ENCODE measurements around the gene PLCD4.

PLCD4 gene

DNA sequence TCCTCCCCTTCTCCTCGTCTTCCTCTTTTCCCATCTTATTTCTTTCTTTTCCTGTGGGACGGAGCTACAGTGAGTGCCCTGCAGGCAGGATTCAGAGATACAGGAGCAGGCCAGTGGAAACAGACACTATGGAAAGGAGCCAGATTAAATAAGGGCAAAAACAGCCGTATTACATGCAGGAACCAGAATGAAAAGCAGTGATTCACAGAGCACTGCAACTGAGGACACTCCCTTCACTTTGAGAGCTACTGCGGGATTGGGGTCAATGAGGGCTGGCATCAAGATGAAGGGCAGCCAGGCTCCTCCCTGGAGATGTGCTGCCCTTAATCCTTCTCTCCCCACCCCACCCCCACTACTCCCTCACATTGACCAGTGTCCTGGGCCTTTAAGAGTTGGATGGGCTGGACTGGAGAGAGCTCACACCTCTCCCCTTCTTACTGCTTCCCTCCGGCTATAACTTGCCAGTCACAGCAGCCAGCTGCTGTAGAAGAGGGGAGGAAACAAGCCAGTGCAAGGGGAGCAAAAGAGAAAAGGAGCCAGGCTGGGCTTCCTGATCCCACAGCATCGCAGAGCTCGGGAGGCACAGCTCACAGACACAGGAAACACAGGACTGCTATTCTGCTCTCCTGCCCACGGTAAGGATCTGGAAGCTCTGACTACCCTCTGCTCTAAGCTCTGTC lies at the start of gene PLCD4:
PLCD4 (plus strand) TSS at position 464 of the 680 bp plus-strand sequence. CDS start 7,841 bp downstream, outside the sequence.
- DNase-seq: no peak

DNA sequence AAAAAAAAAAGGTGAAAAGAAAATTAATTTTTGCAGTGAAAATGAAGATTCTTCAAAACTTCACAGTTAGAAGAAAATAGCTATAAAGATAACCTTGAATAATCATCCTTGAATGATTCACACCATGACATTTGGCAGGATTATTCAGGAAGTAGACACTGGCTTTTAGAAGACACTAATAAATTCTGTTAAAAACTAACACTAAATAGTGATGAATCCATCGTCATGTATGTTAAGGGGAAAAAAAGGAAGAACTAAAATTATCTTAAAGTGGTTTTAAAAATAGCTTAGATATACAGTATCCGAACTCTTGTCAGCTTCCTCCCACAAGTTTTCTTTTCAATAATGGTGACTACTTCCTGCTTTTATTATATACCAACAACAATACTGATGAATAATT lies 49.8 kb upstream of the PLCD4 start:
- DNase-seq: no peak

DNA sequence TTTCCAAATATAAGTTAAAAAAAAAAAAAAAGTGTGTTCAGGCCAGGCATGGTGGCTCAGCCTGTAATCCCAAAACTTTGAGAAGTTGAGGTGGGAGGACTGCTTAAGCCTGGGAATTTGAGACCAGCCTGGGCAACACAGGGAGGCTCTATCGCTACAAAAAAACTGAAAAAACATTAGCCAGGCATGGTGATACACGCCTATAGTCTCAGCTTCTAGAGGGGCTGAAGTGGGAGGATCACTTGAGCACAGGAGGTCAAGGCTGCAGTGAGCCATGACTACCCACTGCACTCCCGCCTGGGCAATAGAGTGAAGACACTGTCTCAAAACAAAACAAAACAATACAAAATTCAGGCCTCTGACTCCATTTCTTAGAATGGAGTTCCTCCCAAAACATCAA lies 48.7 kb upstream of the PLCD4 start:
- no peak for DNase-seq

DNA sequence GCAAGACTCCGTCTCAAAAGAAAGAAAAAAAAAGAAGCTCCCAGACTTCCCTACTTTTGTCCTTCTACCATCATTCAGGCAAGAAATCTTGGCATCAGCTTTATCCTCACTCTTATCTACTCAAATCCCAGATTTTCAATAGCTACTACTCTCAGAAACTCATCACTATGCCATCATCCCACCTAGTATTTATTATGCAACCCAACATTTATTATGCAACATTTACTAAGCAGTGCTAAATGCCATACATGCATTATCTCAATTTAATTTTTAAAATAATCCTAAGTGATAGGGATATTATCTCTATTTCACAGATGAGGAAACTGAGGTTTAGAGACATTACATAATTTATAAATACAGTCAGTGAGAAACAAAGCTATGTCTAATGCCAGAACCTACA lies 43.6 kb upstream of the PLCD4 start:
- DNase-seq: no peak

DNA sequence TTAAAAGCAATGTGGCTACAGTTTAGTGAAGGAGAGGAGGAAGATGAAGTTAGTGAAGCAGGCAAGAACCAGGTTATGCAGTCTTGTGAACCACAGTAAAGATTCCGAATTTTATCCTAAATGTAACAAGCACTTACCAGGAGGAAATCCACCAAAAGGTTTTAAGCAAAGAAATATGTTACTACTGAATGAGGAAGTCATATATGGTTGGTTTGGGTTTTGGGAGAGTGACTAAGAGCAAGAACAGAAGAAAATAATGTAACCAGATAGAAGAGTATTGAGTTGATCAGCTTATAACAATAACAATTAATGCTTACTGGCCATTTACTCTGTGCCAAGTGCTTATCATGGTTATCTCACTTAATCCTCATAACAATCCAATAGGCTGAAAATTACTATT lies 41.4 kb upstream of the PLCD4 start:
- no peak for DNase-seq

DNA sequence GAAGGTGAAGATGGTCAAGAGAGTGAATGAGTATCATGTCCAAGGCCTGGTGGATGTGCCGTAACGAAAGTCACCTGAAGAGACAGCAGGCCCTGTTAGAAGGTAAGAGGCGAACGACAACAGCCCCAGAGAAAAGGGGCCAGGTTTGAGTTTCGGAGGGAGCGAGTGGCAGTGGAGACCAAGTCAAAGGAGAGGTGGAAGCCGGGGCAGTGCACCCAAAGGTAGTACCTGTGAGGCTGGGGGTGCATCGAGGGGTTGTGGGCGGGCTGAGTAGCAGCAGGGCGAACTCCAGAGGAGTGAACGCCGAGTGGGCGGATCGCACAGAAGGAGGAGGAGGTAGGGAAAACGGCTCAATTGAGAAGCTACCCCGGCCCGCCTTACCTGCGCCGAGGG lies 39.9 kb upstream of the PLCD4 start:
- DNase-seq: no peak

DNA sequence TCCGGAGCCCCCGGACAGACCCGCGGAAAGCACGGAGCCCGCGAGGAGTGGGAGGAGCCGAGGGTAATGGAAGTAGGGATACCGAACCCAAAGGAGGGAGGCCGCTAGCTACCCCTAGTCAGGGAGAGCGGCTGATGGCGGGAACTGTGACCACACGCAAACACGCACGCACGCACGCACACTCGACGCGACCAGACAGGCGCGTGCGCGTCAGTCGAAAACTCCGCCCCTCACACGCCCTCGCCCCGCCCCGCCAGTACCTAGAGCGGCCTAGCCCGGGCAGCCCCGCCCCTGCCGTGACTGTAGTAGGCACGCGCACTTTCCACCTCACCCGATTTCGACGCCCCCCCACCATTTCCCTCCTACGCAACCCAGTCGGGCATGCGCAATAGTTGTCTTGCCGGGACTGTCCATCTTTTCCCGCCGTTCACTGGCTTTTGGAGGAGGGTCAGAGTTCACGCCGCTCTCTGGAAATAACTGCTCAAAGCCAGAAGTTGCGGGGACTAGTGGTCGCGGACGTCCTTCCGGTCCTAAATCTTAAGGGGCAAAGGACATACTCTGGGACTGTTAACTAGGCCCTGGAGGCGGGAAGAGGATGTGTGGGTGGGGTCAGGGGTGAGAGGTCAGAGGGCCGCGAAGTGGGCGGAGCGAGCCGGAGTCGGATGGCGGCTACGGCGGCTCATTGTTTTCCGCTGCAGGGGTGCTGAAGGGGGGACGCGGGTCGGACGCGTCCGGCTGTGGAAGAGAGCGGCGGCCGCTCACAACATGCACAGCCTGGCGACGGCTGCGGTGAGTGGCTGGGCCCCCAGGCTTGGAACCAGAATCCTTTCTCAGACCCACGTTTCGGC lies 39.3 kb upstream of the PLCD4 start, which contains the start of the genes CNOT9 and USP37:
CNOT9 (plus strand) TSS at position 650 of the 848 bp plus-strand sequence; CDS start at position 766, 116 bp downstream.
USP37 (minus strand) TSS at position 162 of the 848 bp plus-strand sequence. CDS start 9,698 bp downstream, outside the sequence.
- peak; percentile 100 for DNase-seq

DNA sequence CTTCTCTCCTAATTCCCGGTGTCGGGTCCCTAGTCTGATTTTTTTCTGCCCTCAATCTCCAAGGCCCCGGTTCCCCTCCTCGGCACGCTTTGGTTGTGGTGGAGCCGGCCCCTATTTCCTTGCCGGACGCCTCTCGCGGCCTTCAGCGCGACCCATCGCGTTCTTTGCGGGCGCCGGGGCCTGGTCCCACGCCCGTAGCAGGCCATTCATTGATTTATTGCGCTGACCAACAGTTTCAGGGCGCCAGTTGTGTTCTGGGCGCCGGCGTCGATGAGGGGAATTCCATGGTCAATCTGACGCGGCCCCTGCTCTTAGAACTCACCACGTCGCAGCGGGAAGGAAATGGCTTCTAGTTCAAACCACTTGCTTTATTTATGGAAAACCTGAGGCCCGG lies 38.7 kb upstream of the PLCD4 start:
- peak; percentile 56 for DNase-seq

DNA sequence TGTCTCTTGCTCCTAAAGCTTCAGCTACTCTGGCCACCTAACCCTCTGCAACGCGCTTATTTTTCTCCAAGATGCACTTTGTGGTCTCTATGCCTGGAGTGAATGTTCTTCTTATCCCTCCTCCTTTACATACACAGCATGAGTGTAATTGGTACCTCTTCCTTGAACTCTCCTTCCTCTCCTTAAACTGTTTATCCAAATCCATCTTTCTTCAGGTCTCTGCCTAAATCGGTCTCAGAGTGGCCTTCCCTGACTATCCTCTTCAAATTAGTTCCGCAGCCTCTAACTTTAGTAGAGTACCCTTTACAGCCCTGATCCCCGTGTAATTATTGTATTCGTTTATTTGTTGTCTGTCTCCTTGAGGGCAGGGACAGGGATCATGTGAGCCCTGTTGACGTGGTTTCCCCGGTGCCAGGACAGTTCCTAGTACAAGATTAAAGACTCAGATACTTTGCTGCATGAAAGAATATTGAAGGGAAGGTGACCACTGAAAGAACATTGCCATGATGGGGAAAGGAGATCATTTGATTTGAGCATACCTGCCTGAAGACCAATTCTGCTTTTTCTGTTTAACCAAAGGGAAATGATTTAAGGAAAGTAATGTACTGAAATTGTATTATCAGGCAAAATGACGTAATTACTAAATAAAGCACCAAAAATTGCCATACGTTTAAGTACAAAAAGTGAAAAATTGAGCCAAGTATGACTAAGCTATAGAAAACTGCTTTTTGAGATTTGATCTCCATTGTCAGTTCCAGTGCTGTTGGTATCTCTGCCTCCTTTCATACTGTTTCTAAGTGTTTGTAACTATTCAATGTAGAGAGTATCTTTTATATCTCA lies 37.8 kb upstream of the PLCD4 start:
- no peak for DNase-seq

DNA sequence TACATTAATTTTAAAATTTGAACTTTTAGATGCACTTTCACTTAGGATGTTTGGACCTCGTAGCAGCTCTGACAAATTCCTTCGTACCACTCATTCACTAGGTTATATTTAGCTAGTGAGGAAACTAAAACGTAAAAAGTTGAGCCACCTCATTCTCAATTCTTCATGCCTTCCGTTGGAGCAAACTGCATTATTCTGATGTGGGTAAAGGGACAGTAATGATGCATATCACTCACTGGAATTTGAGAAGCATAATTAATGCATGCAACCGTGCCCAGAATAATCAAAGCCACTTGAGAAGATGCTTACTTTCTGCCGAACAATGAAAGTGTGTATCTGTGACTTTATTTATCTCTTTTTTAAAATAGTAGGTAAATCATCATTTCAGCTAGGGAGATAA lies 36.8 kb upstream of the PLCD4 start:
- DNase-seq: no peak

DNA sequence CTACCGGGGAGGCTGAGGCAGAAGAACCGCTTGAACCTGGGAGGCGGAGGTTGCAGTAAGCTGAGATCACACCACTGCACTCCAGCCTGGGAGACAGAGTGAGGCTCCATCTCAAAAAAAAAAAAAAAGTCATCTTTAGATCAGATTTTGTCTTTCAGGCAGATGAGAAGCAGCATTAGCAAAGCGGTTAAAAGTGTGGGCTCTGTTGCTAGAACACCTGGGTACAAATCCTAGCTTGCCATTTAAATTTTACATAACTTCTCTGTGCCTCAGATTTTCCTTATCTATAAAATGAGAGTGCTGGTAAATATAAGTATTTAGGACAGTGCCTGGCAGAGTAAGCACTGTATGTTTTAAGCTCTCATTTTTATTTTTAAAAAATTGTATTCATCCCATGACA lies 30.8 kb upstream of the PLCD4 start:
- no peak for DNase-seq

DNA sequence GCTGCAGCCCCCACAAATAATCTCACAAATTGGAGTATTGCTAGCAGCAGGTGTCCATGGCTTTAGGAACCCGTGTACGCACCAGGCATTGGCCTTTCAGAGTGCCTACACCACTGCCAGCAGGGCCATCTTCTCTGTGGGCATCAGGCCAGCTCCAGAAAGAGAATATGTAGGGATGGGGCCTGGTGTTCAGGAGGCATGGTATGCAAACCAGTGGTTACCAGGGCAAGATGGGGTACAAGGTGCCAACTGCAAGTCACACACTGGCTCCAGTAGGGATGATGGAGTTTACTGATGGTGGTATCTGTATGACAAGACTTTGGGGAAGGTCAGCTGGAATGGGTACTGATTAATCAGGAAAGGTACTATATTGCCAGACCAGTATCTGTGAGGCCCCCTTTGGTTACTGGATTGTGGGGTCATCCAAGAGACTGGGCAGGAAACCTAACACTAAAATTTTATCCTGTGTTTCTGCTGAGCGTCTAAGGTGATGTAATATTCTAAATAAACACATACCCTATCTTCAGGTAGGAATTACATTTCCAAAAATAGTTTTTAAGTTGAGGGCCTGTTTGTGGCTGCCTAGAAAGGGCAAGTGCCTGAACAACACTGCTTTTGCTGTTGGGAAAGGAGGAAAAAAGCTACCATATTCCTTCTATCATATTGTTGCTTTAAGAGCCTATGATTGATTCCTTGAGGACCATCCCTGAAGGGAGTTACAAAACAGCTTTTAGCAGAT lies 30.0 kb upstream of the PLCD4 start:
- DNase-seq: no peak

DNA sequence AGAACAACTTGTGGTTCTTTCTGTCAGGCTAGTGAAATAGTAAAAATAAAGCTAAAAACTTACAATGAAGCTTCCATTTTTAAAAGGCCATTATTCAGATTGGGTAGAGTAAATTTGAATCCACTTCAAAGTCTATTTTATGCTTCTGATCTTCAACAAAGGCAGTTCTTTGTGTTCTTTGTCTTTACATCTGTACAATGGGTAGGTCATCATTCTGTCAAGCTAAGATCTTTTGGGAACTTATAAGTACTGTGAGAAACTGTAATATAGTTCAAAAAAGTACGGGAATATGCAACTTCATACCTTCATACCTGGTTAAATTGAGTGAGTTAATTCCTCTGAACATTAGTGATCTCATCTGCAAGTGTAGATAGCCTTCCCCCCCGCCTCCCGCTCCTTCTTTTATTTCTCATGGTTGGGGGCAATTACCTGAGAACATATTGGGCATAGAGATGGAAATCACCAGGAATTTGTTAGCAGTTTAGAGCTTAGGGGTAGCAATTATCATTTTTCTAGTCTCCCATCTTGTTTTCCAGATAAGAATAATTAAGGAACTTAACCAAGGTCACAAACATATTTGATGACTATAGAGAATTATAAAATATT lies 29.3 kb upstream of the PLCD4 start:
- no peak for DNase-seq

DNA sequence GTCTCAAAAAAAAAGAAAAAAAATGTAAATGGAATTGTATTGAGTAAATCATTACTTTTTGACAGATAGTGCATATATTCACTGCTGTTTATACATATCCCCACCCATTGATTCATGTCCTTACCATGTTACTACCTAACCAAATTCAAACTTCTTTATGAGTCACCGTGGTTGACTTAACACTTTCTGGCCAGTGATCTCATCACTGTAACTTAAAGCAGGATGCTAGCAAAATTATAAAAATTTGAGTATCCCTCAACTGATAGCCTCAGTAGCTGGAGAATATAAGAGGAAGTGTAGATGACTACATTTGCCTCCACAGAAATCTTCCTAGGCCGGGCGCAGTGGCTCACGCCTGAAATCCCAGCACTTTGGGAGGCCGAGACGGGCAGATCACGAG lies 25.6 kb upstream of the PLCD4 start:
- DNase-seq: no peak

DNA sequence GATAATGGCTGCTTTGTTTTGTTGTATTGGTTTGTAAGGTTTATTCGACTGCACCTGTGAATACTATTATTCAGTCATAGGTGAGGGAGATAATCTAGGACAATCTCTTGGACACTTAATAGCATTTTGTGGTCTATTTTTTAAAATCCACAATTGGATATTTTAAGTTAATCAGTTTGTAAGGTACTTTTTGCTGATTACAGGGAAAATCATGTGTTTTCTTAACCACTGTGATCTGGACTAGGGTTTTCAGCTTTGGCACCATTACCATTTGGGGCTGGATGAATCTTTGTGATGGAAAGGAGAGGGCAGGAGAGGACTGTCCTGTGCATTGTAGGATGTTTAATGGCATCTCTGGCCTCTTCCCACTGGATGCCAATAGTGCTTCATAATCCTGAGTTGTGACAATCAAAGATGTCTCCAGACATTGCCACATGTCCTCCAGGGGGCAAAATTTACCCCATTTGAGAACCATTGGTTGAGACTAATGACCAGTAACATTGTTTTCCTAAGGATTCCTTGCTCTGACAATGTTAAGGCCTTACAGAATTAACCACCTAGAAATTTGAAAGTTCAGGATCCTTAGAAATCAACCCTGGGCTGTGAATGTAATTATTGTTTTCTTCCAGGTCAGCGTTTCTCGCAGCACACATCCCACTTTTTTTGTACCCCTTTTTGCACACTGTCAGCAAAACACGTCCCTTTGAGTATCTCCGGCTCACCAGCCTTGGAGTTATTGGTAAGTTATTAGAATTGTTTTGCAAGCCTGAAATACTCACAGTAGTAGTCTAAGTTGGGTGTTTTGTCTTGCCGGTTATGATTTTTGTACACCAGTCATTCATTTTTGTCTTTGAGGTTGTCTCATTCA lies 23.5 kb upstream of the PLCD4 start:
- no peak for DNase-seq

DNA sequence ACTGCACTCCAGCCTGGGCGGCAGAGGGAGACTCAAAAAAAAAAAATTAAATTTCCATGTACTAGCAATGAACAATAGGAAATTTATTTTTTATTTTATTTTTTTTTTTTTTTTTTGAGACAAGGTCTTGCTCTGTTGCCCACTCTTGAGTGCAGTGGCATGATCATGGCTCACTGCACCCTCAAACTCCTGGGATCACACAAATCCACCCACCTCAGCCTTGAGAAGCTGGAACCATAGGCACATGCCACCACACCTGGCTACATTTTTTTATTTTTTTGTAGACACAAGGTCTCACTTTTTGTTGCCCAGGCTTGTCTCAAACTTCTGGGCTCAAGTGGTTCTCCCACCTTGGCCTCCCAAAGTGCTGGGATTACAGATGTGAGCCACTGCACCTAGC lies 22.2 kb upstream of the PLCD4 start:
- DNase-seq: no peak

DNA sequence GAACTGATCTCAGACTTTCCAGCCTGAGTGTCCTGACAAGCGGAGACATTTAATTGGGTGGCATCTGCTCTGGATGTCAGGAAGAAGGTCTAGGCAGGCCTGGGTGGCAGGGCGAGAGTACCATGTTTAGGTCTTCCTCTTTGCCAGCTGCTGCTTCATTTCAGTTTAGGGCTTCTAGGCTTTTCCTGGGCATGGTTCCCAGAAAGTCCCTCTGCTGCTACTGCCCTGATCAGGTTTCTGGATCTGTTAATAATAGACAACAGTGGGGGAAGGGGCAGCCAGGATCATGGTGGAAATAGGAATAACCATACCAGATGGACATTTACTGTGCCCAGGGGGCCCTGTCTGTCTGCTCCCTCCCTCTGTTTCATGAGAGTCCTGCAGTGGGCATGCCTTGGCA lies 2.3 kb upstream of the PLCD4 start:
- no peak for DNase-seq

DNA sequence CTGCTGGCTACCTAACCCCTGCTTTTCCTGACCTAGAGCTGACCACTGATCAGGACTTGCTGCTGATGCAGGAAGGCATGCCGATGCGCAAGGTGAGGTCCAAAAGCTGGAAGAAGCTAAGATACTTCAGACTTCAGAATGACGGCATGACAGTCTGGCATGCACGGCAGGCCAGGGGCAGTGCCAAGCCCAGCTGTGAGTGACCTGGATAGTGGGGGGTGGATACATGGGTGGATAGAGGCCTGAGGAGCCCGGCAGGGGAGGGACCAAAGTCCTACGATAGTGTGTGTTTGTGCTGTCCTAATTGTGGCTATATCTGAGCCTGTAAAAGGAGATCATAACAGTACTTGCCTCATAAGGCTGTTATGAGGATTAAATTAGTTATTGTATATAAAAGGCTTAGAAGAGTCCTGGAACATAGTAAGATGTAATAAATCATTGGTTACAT lies 8.2 kb downstream of the PLCD4 start:
- DNase-seq: no peak

DNA sequence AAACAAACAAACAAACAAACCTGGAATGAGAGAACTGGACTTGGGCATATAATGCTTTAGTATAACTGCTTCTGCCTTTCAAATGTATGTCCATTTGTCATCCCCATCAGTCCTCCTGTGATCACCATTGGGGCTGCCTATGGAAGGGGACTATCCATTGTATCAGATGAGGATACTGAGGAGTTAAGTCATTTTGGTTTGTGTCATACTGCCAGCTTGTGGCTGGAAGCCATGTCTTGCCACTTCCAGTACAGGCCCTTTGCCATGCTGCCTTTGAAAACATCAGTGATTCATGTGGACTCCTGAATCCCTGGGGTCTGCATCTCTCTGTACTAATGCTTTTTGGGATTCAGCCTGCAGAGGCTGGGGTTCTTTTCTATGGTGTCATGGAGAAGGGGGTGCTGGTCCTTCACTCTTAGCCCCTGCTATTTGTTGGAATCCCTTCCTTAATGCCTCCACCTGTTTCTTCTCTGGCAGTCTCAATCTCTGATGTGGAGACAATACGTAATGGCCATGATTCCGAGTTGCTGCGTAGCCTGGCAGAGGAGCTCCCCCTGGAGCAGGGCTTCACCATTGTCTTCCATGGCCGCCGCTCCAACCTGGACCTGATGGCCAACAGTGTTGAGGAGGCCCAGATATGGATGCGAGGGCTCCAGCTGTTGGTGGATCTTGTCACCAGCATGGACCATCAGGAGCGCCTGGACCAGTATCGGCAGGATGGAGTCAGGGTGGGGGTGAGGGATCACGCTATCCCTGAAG lies 10.6 kb downstream of the PLCD4 start:
- DNase-seq: no peak

DNA sequence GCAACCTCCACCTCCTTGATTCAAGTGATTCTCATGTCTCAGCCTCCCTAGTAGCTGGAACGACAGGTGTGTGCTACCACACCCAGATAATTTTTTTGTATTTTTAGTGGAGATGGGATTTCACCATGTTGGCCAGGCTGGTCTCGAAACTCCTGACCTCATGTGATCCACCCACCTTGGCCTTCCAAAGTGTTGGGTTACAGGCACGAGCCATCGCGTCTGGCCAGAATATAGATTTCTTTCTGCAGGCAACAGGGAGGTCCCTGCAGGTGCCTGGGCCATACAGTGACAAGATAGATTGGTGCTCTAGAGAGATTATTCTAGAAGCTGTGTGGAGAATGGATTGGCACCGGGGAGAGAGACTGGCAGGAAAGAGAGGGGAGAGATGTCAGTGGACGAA lies 13.3 kb downstream of the PLCD4 start:
- DNase-seq: no peak

Measured in activated CD8-positive, alpha-beta memory T cell treated with anti-CD3 and anti-CD28 coated beads, Interleukin-2, amount 50 U/mL, for 4 hours (primary cell).